Stimulated activated CD4-positive, alpha-beta T cell treated with anti-CD3 and anti-CD28 coated beads, Interleukin-1b, Interleukin-23, amount 100 ng/mL, for 48 hours (primary cell): ENCODE data around the gene GAPDH.
"Not testable (repeated sequence)": the region's sequence is repeated elsewhere in the genome, so short reads cannot be mapped to it uniquely, and the experiment has no call there.

ENCODE experiments used
- DNase-seq: peaks from one replicate; pipeline ENCODE4 v3.0.0-alpha.2; 2020

GAPDH gene

DNA sequence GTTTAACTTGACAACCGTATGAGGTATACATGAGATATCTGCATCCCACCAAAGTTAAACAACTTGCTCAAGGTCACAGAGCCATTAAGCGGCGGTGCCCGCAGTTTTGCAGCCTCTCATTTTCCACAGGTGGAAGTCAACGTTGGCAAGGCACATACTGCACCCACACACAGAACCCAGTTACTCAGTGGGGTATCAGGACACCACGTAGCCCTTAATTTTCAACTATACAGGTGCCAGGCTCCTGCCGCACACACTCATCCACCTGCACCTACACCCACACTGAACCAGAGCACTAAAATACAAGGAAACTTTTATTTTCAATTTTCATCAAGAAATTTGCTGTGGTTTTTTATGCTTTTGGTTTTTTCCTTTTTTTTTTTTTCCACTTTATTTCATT, 35.5 kb downstream of the GAPDH start:
- DNase-seq = no peak

DNA sequence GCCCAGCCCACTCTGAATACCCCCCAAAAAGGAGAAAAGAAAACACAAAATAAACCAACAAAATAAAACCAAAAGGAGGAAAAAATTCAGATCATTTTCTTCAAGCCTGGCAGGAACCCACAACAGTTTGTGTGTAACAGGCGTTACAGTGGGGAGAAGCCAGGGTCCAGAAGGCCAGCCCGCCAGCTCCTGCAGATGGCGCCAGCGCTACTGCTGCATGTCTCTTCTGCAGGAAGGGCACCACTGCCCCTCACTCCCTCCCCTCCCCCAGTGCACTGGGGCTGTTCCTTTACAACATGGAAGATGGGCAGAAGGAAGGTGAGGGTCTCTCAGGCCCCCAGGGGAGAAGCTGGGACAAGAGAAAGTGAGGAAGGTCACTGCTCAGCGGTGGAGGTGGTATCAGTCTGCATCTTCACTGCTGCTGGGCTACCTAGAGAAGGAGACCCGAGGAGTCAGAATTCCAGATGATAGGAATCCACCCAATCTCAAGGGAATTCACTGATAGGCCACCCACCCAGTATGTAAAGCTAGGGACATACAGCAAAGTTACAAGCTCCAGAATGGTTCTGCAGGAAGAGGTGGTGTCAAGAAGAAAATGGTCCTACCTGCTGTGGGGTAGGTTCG, 36.1 kb downstream of the GAPDH start:
- peak; percentile 49 for DNase-seq

DNA sequence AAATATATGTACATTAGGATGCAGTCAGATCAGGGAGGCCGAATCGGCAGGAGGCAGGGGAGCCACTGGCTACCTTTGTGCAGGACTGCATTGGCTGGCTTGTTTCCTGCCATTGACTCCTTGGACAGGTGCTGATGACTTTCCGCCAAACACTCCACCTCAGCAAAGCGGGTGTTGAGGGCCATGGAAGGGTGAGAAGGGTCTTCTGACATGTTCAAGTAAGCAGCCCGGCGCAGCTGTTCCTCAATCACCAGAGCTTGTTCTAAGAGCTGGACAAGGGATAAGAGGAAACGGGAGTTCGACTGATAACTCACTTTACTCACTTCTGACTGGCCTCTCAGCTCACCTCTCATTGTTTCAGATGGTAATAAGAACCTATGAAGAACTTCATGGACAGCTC, 38.7 kb downstream of the GAPDH start:
- no peak for DNase-seq

DNA sequence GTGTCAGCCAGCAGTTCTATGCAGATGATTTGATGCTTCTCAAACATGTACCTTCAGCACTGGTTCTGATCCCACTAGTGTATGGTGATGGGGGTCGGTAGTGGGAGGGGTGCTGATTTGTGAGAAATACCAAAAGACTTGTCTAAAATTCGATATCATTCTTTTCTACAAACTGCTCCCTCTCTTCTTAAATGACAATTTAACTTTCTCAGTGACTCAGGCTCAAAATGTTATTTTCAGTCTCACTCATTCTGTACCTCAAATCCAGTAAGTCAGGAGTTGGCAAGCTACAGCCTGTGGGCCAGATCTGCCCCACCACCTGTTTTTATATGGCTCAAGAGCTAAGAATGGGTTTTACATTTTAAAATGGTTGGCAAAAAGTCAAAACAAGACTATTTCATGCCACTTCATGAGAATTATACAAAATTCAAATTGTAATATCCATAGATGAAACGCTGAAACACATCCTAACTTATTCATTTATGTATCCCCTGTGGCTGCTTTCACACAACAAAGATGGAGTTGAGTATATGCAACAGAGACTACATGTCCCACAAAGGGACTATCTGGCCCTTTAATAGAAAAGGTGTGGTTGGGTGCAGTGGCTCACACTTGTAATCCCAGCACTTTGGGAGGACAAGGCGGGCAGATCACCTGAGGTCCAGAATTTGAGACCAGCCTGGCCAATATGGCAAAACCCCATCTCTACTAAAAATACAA, 40.4 kb downstream of the GAPDH start:
- DNase-seq = peak; percentile 70

DNA sequence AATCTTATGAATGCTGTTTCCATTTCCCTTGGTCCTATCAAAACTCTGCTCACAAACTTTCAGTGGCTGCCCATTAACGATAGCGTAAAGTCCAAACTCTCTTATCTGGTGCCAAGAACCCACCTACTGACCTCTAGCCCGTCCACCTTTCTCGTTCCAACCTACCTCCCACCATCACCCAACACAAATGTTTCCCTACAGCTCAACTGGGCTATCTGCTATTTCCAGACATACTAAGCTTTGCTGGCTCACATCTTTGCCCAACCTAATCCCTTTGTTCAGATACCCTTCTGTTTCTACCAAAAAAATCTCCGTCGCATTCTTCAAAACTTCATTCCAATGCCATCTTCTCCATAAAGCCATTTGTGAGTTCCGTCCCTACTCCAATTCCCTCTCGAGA, 41.3 kb downstream of the GAPDH start:
- no peak for DNase-seq

DNA sequence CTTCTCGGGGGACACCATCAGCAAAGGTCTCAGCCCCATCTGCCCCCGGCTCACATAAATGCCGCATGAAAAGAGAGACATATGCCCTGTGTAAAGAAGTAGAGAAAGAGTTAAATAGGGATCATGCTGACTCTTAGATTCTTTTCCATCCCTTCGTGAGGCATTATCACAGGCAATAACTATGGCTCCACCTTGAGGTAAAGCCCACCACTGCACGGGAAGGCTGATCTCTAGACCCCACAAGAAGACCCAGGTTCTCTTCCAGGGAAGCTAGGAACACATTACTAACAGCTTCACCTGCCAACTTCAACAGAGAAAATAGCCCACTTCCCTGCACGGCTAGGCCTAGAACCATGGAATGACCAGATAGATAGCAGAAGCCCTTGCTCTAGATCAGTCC, 47.9 kb downstream of the GAPDH start:
- no peak for DNase-seq

DNA sequence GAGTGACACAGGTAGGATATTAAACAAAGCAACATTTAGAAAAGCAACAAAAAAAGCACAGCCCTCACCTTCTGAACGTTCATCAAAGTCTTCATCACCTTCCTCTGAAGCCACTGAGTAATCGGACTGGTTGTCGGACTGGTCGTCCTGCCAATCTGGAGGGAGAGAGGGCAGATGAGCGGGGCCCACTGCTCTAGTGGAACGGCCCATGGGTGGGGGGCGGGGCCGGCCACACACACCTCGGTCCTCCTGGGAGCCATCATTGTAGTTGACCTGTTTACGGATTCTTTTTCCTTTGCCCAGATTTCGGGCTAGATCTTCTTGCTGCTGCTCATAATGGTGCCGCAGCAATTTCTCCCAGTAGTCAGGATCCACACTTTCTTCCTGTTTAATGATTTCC, 48.6 kb downstream of the GAPDH start:
- DNase-seq = no peak

DNA sequence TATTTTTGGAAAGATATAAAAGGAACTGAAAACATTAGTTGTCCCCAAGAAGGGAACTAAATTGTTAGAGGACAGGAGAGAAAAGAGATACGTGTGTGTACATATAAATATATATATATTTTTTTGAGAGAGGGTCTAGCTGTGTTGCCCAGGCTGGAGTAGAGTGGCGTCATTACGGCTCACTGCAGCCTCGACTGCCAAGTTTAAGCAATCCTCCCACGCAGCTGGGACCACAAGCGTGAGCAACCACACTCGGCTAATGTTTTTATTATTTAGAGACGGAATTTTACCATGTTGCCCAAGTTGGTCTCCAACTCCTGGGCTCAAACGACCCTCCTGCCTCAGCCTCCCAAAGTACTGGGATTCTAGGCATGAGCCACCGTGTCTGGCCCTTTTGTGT, 50.0 kb downstream of the GAPDH start:
- no peak for DNase-seq

DNA sequence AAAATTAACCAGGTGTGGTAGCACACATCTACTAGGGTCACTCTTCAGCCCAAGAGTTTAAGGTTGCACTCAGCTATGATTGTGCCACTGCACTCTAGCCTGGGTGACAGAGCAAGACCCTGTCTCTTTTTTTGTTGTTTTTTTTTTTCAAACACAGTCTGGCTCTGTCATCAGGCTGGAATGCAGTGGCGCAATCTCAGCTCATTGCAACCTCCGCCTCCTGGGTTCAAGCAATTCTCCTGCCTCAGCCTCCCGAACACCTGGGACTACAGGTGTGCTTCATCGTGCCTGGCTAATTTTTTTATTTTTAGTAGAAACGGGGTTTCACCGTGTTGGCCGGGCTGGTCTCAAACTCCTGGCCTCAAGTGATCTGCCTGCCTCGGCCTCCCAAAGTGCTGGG, 52.3 kb downstream of the GAPDH start:
- not testable (repeated sequence) for DNase-seq
